Ureter (tissue), 1 donor: ENCODE data around the gene APOA1. TPM values are rescaled to one million over a fixed set of nuclear protein-coding genes. Genes with fewer than 3 reads are reported as not detected.

Experiments
- DNase-seq: peaks from one replicate; pipeline ENCODE4 v3.0.0-alpha.2; 2020; ENCODE audit warnings: low spot score
- total RNA-seq: library from RNA; stranded (reverse); gene quantifications from one replicate; pipeline ENCODE4 v1.2.4, GENCODE V29; 2023
- donor health status: DM: yes; HTN: yes; CAD: no.

APOA1 gene
- total RNA-seq, 1 donor from 2014 or later = not detected

- DNase-seq = no peak
Measured at GRCh38 chr11:116788975-116789374, 48.4 kb downstream of the APOA1 start.

GRCh38 chr11:116788534-116788933 is 48.9 kb downstream of the APOA1 start:
- DNase-seq = no peak

GRCh38 chr11:116787786-116788486 is 49.5 kb downstream of the APOA1 start, which contains the start of gene ZPR1:
Gene ZPR1, minus strand, starts transcription at chr11:116788023. Its CDS starts 33 bp downstream, at chr11:116787990.
- DNase-seq = peak; percentile 89

- DNase-seq = no peak
Measured at GRCh38 chr11:116787436-116787785, 50.0 kb downstream of the APOA1 start.

GRCh38 chr11:116786966-116787365 is 50.5 kb downstream of the APOA1 start:
- no peak for DNase-seq

GRCh38 chr11:116786326-116786725 is 51.1 kb downstream of the APOA1 start:
- no peak for DNase-seq

Other genes with a start within 250 kb of the APOA1 start
- gene BUD13, start 64.6 kb downstream of the APOA1 start, total RNA-seq = 16.9 TPM
- 61.4 TPM for gene ZPR1, start 49.6 kb downstream of the APOA1 start, total RNA-seq
- gene APOA5, start 45.7 kb downstream of the APOA1 start, total RNA-seq = not detected
- gene APOA4, start 14.3 kb downstream of the APOA1 start, total RNA-seq = not detected
- gene APOC3, start 7.7 kb downstream of the APOA1 start, total RNA-seq = 0.94 TPM